ENCODE data around the gene SF3B5. TPM values are rescaled to one million over a fixed set of nuclear protein-coding genes. Genes with fewer than 3 reads are reported as not detected.

Gene SF3B5
- 112 TPM for total RNA-seq
- long read RNA-seq, transcript SF3B5-201 (1 exons, 693 nt): major isoform, 58 of 58 reads
- long read RNA-seq, partial matches to known transcripts: 0 of 58 reads
- long read RNA-seq, other reads (novel, unspliced or antisense): 0 of 58 reads

DNA sequence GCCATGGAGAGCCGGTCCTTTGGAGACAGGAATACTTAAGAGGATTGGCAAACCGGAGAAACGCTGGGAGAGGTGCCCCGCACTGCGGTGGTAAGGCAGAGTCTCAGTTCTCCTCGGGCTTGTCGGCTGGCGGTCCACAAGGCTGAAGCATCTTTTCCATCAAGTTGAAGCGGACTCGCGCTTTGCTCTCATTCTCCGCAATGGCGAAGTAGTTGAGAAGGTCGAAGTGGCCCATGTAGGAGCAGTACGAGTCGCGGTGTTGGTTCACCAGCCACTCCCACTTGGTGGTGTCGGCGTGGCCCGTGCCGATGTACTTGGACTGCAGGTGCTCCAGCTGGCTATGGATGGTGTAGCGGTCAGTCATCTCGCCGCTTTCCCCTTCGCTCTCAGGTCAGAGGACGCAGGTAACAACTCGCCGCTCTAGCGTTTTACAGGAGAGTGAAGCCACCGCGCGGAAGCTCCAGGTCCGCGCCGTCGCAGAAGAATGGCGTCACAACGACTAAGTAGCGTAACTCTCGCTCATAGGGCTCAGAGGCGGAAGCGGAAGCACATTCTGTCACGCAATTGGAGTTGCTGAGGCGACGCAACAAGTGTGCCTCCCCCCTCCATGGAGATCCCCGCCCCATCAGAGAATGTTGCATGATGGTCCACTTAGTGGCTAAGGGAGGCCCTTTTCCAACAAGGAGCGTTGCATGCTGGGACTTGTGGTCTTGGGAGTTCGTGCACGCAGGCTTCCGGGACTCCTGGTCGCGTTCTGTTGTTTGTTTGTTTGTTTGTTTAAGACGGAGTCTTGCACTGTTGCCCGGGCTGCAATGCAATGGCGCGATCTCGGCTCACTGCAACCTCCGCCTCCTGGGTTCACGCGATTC lies at the start of gene SF3B5:
Gene SF3B5 (minus strand): TSS at position 440 of the 869 bp plus-strand sequence. CDS start 76 bp downstream, at position 364.
- ATAC-seq (peak; percentile 98 to 99), DNase-seq (peak; percentile 100)
- Histone ChIP-seq H3K4me1 (peaks cover 22% of the 10 kb centered on the region), H3K4me3 (peak within 1 kb of the TSS; percentile 75), H3K27ac (peak within 1 kb of the TSS; percentile 86), H3K9me3 (no peaks in the 10 kb centered on the region), H3K36me3 (no peaks in the 10 kb centered on the region), H3K27me3 (ENCODE audit: low read depth) (no peaks in the 10 kb centered on the region)
- intact Hi-C loops (cut with DNase I): no loop called here
- TF ChIP-seq, protein P1, sequence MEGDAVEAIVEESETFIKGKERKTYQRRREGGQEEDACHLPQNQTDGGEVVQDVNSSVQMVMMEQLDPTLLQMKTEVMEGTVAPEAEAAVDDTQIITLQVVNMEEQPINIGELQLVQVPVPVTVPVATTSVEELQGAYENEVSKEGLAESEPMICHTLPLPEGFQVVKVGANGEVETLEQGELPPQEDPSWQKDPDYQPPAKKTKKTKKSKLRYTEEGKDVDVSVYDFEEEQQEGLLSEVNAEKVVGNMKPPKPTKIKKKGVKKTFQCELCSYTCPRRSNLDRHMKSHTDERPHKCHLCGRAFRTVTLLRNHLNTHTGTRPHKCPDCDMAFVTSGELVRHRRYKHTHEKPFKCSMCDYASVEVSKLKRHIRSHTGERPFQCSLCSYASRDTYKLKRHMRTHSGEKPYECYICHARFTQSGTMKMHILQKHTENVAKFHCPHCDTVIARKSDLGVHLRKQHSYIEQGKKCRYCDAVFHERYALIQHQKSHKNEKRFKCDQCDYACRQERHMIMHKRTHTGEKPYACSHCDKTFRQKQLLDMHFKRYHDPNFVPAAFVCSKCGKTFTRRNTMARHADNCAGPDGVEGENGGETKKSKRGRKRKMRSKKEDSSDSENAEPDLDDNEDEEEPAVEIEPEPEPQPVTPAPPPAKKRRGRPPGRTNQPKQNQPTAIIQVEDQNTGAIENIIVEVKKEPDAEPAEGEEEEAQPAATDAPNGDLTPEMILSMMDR (IDR thresholded peaks at IDR 0.05): no peak

DNA sequence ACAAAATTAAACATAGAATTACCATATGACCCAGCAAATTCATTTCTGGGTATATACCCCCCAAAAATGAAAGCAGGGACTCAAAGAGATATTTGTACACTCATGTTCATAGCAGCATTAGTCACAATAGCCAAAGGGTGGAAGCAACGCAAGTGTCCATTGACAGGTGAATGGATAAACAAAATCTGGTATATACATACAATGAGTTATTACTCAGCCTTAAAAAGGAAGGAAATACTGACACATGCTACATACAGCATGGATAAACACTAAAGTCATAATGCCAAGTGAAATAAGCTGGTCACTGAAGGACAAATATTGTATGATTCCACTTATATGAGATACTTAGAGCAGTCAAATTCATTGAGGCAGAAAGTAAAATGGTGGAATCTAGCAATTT lies 49.6 kb upstream of the SF3B5 start:
- ATAC-seq (no peak), DNase-seq (no peak)

DNA sequence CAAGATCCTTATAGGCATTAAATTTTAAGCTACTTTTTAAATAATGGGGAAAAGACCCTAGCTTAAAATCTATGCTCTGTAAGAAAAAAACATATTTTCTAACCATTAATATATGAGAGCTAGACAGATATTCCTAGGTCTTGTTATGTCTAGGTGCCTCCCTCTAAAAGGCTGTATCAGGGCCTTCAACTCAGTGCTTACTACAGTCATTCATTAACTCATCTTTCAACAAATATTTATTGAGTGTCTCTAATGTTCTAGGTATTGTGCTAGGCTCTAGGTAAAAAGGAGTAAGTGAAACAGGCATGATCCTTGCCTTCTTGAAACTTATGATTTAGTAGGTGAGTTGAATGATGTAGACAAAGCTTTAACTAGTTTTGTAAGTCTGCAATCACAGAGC lies 48.5 kb upstream of the SF3B5 start:
- TF ChIP-seq, protein P1 (IDR thresholded peaks at IDR 0.05): no peak
- no peaks in the 10 kb centered on the region for H3K4me1 ChIP-seq
- no peak overlapping the region for H3K4me3 ChIP-seq
- no peak overlapping the region for H3K27ac ChIP-seq
- H3K36me3 ChIP-seq: no peaks in the 10 kb centered on the region
- H3K9me3 ChIP-seq: no peaks in the 10 kb centered on the region
- intact Hi-C loops (cut with DNase I): no loop called here
- ATAC-seq (no peak), DNase-seq (no peak)
- no peaks in the 10 kb centered on the region for H3K27me3 ChIP-seq (ENCODE audit: low read depth)

More for the DNA sequence above, 49.6 kb upstream of the SF3B5 start:
- intact Hi-C loops (cut with DNase I): no loop called here
- TF ChIP-seq, protein P1 (IDR thresholded peaks at IDR 0.05): no peak
- Histone ChIP-seq H3K27me3 (ENCODE audit: low read depth) (no peaks in the 10 kb centered on the region), H3K36me3 (no peaks in the 10 kb centered on the region), H3K4me1 (peaks cover 8% of the 10 kb centered on the region), H3K27ac (no peak overlapping the region), H3K4me3 (no peak overlapping the region), H3K9me3 (no peaks in the 10 kb centered on the region)

DNA sequence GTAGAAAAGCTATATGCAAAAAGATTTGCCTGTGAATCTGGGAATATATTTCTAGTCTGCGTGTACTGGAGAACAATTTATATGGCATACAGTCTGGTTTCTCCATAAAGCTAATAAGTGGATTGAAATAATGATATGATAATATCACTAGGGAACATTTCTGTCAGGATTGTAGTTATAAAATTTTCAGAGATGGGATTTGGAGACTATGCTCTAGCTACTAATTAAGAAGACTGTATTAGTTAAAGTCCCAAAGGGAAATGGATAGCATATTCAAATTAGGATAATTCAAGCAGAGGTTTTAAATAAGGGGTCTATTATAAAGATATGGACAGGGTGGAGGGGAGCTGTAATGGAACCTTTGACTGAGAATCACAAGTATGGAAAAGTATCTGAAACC lies 47.7 kb upstream of the SF3B5 start:
- H3K27me3 ChIP-seq (ENCODE audit: low read depth): no peaks in the 10 kb centered on the region
- no peaks in the 10 kb centered on the region for H3K36me3 ChIP-seq
- no peaks in the 10 kb centered on the region for H3K4me1 ChIP-seq
- H3K4me3 ChIP-seq: no peak overlapping the region
- H3K27ac ChIP-seq: no peak overlapping the region
- intact Hi-C loops (cut with DNase I): no loop called here
- ATAC-seq (no peak), DNase-seq (no peak)
- TF ChIP-seq, protein P1 (IDR thresholded peaks at IDR 0.05): no peak
- no peaks in the 10 kb centered on the region for H3K9me3 ChIP-seq

DNA sequence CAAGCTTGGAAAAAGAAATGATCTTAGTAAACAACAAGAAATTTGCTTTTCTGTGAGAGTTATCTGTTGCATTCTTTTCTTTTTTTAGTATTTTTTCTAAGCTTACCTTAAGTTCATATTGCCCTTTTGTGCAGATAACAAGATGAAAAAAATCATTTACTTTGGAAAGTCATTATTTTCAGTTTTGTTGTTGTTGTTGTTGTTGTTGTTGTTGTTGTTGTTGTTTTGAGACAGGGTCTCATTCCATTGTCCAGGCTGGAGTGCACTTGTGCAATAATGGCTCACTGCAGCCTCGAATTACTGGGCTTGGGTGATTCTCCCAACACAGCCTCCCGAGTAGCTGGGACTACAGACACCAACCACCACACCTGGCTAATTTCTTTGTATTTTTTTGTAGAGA lies 46.1 kb upstream of the SF3B5 start:
- no peak for DNase-seq
- H3K4me1 ChIP-seq: no peaks in the 10 kb centered on the region
- no peak for ATAC-seq
- intact Hi-C loops (cut with DNase I): no loop called here
- H3K27me3 ChIP-seq (ENCODE audit: low read depth): no peaks in the 10 kb centered on the region
- H3K4me3 ChIP-seq: no peak overlapping the region
- TF ChIP-seq, protein P1 (IDR thresholded peaks at IDR 0.05): no peak
- no peak overlapping the region for H3K27ac ChIP-seq
- H3K36me3 ChIP-seq: no peaks in the 10 kb centered on the region
- no peaks in the 10 kb centered on the region for H3K9me3 ChIP-seq
